Stimulated activated CD4-positive, alpha-beta T cell treated with anti-CD3 and anti-CD28 coated beads, Interleukin-12 subunit alpha, Interleukin-12 subunit beta, amount 100 ng/mL, for 48 hours (primary cell): Measurements from ENCODE around the gene ATP6AP1.
"Not testable (repeated sequence)": the region's sequence is repeated elsewhere in the genome, so short reads cannot be mapped to it uniquely, and the experiment has no call there.

Experiments
- DNase-seq, 3 donors: peaks; one replicate each; pipeline ENCODE4 v3.0.0-alpha.2; 2020; ENCODE audit warnings: low read depth in 2 of 3, low spot score in 1 of 3

The ATP6AP1 gene, protein sequence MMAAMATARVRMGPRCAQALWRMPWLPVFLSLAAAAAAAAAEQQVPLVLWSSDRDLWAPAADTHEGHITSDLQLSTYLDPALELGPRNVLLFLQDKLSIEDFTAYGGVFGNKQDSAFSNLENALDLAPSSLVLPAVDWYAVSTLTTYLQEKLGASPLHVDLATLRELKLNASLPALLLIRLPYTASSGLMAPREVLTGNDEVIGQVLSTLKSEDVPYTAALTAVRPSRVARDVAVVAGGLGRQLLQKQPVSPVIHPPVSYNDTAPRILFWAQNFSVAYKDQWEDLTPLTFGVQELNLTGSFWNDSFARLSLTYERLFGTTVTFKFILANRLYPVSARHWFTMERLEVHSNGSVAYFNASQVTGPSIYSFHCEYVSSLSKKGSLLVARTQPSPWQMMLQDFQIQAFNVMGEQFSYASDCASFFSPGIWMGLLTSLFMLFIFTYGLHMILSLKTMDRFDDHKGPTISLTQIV

DNA sequence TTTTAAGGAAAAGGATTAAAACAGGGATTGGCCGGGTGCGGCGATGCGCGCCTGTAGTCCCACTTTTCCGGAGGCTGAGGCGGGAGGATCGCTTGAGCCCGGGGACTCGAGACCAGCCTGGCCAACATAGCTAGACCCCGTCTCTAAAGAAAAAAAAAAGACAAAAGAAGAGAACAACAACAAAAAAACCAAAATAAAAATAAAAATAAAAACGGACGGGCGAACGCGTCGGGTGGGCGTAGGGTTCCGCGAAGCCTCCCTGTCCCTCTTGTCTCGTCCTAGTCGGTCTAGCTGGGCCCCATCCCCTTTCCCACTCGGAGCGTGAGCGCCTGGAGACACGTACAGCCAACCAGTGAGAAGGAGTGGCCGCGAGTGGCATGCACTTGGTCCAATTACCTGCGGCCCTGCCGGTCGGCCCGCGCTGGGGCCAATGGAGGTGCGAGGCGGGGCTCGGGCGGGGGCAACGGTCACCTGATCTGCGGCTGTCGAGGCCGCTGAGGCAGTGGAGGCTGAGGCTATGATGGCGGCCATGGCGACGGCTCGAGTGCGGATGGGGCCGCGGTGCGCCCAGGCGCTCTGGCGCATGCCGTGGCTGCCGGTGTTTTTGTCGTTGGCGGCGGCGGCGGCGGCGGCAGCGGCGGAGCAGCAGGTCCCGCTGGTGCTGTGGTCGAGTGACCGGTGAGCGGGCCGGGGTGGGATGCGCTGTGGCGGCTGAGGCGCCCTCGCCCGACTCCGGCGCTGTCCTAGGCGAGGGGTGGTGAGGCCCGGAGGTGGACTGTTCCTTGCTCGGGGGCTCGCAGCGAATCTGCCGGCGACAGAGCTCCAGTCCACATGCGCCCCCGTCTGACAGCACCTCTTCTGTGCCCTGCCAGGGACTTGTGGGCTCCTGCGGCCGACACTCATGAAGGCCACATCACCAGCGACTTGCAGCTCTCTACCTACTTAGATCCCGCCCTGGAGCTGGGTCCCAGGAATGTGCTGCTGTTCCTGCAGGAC lies at the start of gene ATP6AP1:
TSS of gene ATP6AP1 (plus strand) at position 502 of the 996 bp plus-strand sequence. CDS start at position 518, 16 bp downstream.
- DNase-seq = peak; percentile 75 to 81 (median 81)

DNA sequence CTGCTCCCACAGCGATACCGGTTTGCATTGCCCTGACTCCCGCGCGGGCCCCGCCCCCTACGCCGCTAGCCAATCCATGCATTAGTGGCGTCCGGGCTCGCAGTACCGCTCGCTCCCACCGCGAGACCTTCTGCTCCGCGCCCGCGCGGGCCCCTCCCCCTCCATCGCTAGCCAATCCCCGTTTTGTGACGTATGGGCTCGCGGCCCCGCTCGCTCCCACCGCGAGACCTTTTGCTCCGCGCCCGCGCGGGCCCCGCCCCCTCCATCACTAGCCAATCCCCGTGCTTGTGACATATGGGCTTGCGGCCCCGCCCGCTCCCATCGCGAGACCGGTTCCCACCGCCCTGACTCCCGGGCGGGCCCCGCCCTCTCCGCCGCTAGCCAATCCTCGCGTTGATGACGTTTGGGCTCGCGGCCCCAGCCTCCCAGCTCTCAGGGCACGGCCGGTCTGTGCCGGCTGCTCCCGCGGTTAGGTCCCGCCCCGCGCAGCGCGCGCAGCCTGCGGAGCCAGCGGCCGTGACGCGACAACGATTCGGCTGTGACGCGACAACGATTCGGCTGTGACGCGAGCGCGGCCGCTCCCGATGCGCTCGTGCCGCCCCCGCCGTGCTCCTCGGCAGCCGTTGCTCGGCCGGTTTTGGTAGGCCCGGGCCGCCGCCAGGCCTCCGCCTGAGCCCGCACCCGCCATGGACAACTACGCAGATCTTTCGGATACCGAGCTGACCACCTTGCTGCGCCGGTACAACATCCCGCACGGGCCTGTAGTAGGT lies 49.5 kb upstream of the ATP6AP1 start, which contains the start of gene EMD:
TSS of gene EMD (plus strand) at position 497 of the 770 bp plus-strand sequence. CDS start at position 687, 190 bp downstream.
- peak; percentile 83 to 94 (median 92) for DNase-seq

DNA sequence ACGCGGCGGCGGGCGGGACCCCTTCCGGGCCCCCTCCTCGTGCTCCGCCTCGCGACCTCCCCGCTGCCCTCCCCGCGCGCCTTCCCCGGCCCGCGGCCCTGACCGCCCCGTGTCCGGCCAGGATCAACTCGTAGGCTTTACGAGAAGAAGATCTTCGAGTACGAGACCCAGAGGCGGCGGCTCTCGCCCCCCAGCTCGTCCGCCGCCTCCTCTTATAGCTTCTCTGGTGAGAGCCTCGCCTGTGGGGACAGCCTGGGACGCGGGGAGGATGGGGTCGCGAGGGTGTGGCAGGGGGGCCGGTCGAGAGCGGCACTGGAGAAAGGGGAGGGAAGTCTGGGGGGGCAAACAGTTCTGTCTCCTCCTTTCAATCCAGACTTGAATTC lies 48.9 kb upstream of the ATP6AP1 start:
- DNase-seq = no peak

DNA sequence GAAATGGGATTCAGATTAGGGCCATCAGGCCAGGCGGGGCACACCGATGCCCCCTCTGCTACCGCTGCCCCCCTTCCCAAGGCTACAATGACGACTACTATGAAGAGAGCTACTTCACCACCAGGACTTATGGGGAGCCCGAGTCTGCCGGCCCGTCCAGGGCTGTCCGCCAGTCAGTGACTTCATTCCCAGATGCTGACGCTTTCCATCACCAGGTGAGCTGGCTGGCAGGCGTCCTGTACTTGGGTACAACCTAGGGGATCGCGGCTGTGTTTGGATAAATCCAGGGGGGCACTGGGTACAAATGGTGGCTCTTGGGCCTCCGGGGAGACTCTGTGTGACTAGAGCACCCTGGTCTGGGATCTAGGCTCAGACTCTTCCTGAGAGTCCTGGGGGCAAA lies 48.3 kb upstream of the ATP6AP1 start:
- no peak for DNase-seq

DNA sequence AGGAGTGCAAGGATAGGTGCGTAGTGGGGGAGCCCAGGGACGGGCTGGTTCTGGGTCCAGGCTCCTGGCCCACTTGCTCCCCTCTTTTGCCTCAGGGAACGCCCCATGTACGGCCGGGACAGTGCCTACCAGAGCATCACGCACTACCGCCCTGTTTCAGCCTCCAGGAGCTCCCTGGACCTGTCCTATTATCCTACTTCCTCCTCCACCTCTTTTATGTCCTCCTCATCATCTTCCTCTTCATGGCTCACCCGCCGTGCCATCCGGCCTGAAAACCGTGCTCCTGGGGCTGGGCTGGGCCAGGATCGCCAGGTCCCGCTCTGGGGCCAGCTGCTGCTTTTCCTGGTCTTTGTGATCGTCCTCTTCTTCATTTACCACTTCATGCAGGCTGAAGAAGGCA lies 47.7 kb upstream of the ATP6AP1 start:
- DNase-seq = no peak

DNA sequence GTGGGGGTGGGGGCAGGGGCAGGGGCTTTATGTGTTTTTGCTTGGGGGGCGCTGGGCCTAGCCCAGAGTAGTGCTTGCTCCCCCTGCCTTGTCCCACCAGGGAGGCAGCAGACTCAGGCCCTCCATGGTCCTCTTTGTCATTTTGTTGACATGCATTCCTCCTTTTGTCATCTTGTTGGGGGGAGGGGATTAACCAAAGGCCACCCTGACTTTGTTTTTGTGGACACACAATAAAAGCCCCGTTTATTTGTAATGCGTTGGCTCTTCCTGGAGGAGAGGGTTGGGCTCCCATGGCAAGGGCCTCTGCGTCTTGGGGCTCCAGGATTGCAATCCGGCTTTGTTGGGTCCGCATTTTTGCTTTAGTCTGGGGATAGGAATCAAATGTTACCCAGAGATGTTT lies 47.2 kb upstream of the ATP6AP1 start:
- DNase-seq = no peak

DNA sequence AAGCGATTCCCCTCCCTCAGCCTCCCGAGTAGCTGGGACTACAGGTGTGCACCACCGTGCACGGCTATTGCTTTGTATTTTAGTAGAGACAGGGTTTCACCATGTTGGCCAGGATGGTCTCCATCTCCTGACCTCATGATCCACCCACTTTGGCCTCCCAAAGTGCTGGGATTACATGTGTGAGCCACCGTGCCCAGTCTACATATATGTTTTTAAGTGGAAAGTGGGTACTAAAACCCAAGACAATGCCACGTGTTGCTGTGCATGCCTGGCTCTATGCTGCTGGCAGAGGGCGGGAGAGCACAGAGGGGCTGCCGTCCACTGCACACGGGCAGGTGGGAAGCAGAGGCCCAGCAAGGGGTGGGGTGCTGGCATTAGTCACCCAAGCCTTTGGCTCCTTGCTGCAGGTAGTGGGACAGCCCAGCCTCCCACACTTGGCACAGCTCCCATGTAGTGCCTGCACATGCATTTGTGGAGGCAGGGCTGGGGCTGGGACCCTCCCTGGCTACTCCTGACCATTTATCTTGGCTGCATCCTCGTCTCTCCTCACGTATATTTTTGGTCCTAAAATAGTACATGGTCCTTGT lies 45.9 kb upstream of the ATP6AP1 start:
- DNase-seq = no peak

DNA sequence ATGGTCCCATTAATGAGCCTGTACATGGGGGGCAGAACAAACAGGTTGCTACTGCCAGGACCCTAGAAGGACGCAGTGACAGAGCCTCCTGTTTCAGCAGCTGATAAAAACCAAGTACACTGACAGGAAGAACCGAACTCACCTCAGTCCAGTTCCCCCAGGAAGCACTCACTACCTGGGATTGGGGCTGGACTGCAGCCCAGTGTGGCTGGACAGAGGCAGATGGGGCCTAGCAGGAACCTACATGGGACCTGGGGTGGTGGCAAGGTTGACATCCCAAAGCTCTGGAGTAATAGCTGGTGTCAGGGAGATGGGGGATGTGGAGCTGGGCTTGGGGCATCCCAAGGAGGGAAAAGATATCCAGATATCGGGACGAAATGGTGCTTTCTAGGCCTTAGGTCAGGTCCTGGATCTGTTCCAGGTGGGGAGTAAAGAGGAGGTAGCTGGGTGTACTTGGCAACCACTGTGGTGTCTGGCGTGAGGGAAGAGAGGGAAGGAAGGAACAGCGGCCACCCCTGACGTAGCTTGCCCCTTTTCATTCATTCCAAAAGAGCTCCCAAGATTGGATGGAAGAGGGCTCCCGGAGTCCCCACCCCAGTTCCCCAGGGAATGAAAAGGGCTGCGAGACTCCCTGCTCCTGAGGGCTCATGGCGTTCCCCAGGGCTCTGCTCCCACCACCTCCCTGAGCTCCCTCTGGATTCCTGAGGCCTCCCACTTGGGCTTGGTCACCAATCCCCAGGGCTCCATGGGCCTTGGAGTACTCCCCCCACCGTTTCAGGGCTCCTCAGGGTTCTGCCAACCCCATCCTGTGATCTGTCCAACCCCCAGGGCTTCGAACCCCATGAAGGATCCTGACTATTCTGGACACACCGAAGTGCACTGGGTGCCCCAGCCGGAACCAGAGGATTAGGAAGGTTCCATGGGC lies 44.9 kb upstream of the ATP6AP1 start:
- DNase-seq = no peak

DNA sequence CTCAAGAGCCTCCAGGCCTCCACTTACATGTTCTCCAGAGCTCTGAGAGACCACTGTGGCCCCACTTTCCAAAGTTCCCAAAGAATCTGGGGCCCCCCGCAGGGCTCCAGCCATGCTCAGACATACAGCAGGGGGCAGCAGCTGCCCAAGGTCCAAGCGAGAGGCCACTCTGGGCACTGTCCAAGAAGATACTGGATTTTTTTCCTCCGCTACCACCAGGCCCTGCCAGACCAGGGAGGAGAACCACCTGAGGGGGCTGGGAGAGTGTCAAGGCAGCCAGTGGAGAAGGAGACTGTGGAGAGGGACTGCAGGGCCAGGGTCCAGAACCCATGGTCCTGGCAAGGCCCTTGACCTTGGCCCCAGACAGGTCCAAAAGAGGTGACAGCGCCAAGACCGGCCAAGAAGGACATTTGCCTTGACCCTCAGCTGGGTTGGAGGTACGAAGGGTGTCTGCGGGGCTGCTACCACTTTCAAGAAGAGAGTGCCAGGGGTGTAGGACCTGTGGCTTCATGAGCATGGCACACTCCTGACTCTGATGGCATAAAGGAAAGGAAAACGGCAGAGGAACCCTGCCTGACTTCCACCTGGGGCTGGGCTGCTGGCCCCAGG lies 44.1 kb upstream of the ATP6AP1 start:
- DNase-seq = no peak

DNA sequence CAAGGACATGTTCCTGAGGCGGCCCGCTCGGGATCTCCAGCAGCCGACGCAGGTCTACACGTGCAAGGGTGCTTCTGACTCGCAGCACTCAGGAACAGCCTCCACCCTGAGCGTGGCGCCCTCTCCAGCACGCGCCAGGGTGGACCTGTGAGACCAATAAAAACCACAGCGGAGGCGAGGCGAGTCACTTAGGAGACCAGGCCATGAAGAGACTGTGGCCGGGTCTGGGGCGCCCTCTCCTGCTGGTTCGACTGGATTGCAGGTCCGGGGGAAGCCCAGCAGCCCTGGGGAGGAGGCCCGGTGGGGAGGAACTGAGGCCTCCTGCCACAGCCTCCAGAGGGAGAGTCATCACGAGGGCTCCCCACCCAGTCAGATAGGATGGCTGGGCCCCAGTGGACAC lies 40.4 kb upstream of the ATP6AP1 start:
- not testable (repeated sequence) for DNase-seq

DNA sequence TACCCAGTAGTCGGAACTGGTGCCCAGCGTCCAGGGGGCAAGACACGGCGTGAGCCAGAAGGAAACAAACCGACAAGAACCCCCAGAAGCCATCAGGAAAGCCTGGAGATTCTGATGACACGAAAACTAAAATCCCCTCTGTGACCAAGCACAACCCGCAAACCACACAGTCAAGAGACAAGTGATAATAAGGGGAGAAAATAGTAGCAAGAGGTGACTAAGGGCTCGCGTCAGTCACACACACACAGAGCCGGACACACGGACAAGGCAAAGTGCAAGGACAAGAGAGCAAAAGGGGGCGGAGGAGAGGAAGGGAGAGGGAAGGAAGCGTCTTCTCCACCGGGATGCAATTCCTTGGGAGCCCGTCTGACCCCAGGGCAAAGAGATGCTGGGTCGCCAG lies 39.8 kb upstream of the ATP6AP1 start:
- DNase-seq = not testable (repeated sequence)

DNA sequence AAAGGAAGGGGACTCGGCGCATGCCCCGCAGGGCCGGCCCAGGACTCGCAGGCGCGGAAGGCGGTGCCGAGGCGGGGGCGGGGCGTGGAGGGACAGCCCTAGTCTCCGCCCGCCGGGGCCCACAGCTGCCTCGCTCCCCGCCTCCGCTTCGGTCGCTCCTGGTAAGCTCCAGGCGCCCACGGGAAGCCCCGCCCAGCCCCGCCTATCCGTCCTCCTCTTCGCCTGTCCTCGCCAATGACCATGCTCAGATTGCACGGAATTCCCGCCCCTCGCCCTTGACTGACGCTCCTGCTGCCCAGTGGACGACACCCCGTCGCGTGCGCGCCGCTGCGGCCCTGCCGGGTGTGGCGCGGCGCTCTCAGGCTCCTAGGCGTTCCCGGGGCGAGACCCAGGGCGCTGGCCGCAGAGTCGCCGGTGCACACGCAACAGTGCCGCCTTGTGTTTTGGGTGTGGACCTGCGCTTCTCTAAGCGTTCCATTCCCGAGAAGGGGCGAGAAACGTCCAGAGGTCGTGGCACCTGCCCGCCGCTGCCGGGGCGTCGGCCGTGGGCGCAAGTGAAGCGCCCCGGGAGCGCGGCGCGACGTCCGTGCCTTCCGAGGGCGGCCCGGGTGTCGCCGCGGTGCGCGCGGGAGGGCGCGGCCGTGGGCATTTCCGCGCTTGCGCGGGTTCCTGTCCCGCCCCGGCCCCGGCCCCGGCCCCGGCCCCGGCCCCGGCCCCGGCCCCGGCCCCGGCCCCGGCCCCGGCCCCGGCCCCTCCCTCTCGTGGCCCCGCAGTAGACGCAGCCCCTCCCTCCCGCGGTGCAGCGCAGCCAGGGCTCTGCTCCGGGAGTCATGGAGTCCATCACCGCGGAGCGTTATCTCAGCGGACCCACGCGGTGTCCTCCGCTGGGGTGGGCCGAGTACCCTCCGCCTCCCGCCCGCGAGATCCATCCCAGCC lies 38.4 kb upstream of the ATP6AP1 start:
- DNase-seq = not testable (repeated sequence)

DNA sequence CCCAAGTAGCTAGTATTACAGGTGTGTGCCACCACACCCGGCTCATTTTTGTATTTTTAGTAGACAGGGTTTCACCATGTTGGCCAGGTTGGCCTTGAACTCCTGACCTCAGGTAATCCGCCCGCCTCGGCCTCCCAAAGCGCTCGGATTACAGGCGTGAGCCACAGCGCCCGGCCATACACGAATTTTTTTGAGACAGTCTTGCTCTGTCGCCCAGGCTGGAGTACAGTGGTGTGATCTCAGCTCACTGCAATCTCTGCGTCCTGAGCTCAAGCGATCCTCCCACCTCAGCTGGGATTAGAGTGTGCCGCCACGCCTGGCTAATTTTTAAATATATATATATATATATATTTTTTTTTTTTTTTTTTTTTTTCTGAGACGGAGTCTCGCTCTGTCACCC lies 32.1 kb upstream of the ATP6AP1 start:
- not testable (repeated sequence) for DNase-seq

DNA sequence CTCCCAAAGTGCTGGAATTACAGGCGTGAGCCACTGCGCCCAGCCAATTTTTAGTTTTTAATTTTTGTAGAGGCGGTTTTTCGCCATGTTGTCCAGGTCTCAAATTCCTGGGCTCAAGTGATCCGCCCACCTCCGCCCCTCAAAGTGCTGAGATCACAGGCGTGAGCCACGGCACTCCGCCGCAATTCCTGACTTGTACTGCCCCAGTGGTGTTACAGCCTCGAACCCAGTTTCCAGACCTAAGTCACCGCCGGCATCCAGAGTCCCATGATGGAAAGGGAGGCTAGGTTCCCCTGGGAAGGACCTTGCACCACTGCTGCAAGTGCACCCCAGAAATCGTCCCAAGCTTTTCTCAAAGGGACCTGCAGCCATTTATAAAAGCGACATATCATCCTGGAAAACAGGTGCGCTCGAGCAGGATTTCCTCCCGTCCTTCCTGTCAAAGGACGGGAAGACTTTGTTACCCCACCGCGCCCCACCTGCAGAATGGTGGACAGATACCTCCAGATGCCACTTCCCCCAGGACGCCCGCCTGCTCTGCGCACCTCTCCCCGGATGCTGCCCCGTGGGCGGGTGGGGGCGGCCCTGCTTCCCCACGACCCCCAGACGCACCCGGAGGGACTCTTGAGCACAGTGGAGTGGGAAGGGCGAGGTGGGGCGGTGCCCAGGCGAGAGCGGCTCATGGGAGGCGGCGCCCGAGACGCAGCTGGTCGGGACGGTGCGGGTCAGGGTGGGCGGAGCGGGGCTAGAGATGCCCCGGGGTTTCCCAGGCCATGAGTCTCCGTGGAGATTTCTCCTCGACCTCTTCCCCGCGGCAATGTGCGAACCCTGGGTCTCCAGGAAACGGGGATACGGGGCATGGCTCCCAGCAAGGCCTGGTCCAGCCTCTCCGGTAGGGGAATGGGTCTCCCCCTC lies 31.2 kb upstream of the ATP6AP1 start:
- DNase-seq = peak; percentile 30 to 64 (median 36)

DNA sequence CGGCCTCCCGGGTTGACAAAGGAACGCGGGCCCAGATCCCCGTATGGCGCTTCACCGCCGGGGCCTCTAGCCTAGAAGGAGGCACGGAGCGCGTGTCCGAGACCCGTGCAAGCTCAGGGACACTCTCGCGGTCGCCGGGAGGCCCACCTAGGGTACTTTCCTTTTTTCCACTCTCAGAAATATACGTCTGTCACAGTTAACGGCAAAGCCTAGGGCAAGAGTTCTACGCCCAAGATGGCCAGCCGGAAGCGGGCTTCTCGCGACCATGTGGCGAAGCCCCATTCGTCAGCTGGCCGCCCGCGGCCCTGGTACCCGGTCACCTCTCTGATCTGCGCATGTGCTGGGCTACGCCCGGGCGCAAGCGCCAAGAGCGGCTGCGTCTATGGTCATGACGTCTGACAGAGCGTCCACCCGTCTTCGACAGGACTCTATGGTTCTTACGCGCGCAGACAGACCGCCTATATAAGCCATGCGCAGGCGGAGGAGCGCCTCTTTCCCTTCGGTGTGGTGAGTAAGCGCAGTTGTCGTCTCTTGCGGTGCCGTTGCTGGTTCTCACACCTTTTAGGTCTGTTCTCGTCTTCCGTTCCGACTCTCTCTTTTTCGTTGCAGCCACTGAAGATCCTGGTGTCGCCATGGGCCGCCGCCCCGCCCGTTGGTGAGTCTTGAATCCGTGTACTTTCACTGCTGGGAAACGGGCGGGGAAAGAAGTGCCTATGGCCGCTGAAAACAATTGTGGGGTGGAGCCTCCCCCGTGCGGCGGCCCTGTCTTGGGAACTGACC lies 30.4 kb upstream of the ATP6AP1 start, which contains the start of gene RPL10:
TSS of gene RPL10 (plus strand) at position 490 of the 780 bp plus-strand sequence. CDS start at position 633, 143 bp downstream.
- DNase-seq = peak; percentile 71 to 90 (median 84)
